SHP77 (cell line): ENCODE measurements around the gene TXNL4B.
A peak's percentile ranks its signal among the peaks of the same experiment; 100 is the strongest.
"Not testable (repeated sequence)": the region's sequence is repeated elsewhere in the genome, so short reads cannot be mapped to it uniquely, and the experiment has no call there.

Experiments
- DNase-seq, 2 experiments: peaks; one replicate each; lab custom pipeline; 2025; lab: John Stamatoyannopoulos, UW

Gene TXNL4B

DNA sequence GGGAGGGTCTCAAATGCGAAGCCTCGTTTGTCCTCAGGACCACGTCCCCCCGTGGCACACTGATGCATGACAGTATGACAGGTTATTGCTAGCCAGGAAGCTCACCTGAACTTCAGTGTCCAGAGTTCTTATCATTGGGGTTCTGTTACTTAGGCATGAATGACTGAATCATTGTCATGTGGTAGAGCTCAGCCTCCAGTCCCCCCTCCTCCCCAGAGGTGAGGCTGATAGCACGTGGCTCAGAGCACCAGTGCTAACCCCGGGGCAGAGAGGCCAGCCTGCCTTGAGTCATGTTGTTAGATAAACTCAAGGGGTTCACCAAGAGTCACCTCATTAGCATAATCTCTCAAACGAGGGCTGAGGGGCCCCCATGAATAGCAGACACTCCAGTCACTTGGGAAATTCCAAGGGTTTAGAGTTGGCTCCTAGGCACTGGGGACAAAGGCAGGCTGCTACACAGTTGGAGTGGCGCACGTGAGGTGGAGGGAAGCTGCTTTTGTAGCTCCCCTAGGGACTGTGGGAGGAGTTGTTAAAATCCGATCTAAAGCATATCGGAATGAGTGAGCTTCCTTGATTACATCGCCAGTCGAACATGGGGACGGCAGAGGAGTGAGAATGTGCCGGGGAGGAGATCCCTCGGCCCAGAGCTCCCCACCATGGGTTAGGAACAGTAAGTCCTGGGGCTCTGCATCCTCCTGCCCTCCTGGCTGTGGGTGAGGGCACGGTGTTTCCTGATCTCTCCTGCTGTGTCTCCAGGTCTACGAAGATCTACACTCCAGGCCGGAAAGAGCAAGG is 18.4 kb upstream of the TXNL4B start:
- DNase-seq = no peak

DNA sequence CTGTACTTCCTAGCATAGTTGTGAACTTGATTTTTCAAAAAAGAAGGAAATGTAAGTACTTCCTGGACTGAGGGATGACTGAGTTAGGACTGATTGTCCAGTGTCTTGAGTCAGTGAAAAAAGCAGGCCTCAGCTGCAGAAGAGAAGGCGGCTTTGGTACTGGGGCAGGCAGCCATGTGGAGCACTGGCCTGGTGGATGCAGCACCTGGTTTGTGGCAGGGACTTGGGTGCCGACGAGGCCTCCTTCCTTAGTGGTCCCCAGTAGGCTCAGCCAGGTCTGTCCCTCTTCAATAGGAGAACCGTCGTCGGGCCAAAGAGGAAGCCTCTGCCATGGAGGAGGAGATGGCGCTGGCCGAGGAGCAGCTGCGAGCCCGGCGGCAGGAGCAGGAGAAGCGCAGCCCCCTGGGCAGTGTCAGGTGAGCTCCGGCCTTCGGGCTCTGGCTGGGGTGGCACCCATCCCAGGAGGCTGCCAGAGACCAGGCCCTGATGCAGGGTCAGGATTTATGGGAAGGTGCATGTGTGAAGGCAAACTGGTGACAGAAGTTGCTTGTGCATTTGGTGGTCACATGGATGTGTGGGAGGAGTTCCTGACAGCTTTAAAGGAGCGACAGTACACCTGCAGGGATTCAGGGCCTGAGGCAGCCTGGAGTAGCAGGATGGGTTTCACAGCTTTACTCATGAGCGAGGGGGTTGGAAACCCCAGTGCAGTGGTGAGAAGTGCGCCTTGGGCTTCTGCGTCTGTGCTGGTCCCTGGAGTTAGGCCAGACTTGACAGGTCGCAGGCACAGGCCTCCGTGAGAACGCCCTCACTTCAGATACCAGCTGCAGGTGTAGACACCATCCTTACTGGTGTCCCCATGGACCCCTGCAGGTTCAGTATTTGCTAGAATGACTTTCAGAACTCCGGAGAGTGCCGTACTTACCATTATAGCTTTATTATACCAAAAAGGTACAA is 17.5 kb upstream of the TXNL4B start:
- DNase-seq = no peak

DNA sequence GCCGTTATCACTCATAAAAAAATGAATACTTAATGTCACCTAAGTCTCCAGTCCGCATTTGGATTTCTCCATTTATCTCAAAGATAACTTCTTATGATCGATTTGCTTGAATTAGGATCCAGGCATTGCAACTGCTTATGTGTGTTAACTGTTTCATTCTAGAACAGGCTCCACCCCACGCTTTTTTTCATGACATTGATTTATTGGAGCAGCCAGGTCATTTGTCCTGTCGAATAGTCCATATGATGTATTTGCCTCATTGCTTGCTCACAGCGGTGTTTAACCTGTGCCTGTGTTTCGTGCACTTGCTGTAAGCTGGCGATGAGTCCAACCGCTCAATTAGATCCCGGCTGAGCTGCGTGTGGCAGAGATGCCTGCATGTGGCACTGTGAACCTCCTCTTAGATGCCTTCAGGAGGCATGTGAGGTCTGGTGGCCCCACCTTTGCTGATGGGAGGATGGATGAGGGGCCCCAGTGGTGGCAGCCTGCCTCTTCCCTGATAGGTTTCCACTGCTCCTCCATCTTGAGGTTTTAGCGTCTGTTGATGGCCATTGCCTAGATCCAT is 16.6 kb upstream of the TXNL4B start:
- no peak for DNase-seq

DNA sequence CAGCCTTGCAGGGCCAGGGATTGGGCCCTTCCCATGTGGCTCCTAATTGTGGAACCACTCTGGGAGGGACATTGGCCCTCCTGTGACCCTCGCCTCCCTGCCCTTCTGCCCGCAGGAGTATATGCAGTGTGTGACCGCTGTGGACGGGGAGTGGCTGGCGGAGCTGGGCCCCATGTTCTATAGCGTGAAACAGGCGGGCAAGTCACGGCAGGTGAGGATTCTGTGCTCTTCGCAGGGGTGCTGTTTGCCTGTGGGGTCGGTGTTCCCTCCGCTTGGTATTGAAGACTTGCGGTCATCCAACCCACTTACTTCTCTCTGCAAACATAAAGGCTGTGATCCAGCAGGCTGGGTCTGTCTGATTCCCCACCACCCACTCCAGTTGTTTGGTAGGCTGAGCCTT is 15.9 kb upstream of the TXNL4B start:
- no peak for DNase-seq

DNA sequence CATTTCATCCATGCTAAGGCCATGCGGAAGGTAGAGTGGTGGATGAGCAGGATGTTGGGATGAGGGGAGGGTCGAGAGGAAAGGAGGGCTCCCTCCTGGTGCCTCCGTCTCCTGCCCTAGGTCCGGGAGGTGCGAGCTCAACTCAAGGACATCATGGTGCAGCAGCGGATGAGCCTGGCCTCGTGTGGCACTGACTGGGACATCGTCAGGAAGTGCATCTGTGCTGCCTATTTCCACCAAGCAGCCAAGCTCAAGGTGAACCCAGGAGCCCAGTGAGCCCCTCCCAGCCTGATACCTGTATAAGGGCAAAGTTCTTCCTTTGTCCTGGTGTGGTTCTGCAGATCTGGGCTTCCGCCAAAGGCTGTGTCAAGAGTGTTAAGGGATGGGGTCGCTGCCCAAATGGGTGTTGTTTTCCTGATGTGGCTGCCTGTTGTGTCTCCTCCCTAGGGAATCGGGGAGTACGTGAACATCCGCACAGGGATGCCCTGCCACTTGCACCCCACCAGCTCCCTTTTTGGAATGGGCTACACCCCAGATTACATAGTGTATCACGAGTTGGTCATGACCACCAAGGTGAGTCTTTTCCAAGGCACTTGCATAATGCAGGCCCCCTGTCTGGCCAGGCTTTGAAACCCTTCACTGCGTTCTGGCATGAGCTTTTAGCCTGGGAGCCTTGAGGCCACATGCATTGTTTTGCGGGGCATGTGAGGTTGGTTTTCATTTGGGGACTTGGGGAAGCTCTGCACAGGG is 15.1 kb upstream of the TXNL4B start:
- no peak for DNase-seq

DNA sequence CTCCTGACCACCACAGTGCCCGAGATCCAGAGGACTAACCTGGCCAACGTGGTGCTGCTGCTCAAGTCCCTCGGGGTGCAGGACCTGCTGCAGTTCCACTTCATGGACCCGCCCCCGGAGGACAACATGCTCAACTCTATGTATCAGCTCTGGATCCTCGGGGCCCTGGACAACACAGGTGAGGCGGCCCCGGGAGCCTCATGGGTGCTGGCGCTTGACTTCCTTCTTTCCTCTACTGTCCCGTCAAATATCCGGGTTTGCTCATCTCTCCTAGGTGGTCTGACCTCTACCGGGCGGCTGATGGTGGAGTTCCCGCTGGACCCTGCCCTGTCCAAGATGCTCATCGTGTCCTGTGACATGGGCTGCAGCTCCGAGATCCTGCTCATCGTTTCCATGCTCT is 14.0 kb upstream of the TXNL4B start:
- no peak for DNase-seq

DNA sequence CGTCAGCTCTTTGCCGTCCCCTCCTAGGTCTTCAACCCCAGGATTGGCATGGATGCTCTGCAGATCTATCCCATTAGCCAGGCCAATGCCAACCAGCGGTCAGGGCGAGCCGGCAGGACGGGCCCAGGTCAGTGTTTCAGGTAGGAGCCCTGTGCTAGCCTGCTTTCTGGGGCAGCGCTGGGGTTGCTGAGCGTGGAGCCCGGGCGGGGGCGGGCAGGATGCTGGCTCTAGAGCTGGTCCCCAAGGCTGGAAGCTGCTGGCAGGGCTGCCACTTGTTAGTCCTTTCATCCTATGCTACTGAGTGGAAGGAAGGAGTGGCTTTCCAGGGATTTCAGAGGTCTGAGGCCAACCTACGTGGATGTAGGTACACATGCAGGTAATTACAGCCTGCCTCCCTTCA is 12.6 kb upstream of the TXNL4B start:
- DNase-seq = no peak

DNA sequence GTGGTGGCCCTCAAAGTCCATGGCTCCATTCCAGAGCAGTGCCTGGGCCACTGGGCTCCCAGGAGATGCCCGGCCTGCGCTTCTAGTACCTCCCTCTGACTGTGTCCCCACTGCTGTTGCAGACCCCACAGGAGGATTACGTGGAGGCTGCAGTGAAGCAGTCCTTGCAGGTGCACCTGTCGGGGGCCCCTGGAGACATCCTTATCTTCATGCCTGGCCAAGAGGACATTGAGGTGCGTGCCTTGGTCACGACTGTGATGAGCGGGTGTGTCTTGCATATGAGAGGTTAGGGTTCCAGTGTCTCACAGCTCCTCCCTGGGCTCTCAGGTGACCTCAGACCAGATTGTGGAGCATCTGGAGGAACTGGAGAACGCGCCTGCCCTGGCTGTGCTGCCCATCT is 11.5 kb upstream of the TXNL4B start:
- DNase-seq = no peak

DNA sequence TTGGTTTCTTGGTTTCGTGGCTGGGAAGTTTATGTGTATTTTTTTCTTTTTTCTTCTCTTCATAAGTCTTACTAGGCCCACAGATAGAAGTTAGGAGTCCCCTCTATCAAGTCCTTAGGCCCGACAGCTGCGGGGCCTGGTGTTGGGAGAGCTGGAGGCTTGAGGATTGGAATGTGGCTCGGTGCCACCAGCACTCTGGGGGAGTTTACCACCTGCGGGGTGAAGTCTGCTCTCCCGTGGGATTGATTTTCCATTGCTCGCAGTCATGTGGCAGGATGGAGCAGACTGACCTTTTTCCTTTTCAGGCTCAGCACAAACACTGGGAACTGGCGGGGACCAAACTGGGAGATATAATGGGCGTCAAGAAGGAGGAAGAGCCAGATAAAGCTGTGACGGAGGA is 7.8 kb upstream of the TXNL4B start:
- no peak for DNase-seq

DNA sequence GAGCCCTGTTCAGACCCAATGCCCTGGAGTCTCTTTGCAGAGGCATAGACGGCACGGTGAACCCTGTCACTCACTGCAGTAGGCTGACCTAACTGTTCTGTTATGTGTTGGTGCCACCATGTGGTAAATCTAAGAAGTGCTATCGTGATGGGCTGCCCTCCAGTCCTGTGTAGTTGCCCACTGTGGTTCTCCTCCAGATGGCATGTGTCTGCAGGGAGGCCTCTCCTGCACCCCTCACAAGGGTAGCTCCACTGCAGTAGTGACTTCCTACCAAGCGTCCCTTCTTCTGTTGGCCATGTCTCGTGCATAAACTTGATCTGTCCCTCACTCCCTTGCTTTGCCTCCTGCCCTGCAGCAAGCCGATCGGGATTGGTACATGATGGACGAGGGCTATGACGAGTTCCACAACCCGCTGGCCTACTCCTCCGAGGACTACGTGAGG is 6.0 kb upstream of the TXNL4B start:
- DNase-seq = peak; percentile 23 to 53

DNA sequence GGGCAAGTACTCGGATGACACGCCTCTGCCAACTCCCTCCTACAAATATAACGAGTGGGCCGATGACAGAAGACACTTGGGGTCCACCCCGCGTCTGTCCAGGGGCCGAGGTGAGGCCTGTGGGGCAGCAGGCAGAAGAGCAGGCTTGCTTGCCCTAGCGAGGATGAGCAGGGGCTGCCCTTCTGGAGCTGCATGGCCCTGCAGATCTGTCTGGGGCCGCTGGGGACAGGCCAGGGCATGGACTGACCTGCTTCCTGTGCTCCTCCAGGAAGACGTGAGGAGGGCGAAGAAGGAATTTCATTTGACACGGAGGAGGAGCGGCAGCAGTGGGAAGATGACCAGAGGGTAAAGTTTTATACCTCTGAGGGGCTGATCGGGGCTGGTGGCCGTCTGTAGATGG is 5.5 kb upstream of the TXNL4B start:
- no peak for DNase-seq

DNA sequence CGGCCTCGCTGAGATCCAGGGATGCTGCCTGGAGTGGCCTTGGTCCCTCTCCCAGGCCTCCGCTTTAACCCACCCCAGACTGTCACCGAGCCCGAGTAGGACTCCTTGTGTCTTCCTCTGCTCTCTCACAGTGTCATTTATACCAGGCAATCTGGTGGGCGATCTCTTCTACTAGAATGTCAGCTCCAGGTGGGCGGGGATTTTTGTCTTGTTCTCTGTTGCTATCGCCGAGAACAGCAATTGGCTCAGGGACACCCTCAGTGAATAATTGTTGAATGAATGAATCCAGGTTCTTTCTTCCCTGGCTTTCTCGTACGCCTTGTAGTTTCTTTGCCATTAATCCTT is 818 bp upstream of the TXNL4B start:
- no peak for DNase-seq

DNA sequence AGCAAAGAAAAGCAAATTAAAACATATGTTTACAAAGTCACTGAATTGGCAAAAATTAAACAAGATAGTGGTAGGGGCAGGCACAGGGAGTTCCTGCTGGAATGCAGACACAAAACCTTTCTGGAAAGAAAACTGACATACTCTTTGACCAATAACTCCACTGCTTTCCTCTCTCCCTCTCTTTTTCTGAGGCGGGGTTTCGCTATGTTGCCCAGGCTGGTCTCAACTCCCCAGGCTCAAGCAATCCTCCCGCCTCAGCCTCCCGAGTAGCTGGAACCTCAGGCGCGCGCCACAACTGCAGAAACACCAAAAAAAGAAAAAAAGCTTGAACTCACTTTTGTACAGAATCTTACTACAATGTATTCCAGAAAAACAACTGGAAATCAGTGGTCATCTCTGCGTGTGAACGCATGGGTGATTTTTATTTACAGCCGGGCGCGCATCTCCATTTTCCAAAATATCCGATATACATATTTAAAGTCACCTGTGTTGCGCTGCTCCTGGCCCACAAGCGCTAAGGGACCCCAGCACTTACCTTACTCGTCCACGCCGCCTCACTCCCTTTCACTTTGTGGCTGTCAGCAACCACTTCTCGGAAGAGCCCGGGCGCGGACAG is 480 bp downstream of the TXNL4B start:
- DNase-seq = peak in 1 of 2 experiments; percentile 1

DNA sequence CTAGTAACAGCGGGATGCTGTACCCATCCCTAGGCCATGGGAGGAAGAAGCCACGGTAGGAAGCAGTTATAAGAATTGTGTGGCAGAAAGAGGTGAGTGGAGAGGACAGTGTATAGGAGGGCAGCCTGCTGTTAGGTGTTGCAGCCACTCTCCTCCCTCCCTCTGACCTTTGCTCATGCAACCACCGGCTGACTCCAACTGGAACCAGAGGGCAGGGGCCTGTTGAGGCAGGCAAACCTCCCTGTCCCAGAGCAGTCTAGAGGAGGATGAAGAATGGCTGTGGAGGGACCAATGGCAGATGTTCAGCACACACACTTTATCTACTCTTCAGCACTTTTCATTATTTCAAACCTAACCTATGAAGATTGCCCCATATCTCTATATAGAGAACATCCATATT is 2.2 kb downstream of the TXNL4B start:
- no peak for DNase-seq

DNA sequence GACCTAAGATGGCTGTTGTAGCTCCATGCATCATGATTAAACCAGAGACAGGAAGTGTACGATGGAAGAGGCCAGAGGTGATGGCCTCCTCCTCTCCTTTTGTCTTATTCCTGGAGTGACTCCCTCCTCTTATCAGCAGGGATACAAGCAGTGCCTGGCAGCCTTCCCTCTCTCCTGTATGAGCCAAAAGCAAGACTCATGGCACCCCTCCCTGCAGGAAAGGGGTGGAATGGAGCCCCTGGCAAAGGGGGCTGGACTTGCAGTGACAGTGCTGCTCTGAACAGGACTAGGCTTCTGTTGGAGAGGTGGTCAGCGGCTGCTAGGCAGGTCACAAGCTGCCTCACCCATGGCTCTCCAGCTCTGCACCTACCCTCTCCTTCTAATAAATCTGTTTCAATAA is 8.4 kb downstream of the TXNL4B start:
- DNase-seq = no peak

DNA sequence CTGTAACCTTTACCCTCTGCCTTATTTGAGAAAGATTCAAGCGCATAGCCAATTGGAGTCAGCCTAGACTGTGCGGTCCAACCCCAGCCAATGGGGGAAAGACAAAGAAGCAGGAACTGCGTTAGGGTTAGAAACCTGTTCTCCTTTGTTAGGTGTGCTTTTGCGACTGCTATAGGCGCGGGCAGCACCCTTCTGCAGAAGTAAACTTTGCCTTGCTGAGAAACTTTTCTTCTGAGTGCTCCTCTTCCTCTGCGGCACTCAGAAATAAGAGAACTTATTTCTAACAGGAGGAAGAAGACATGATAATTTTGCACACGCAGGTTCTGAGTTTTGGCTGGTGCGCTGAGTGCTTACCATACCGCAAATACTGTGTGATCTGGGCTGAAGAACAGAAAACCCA is 9.0 kb downstream of the TXNL4B start:
- no peak for DNase-seq

DNA sequence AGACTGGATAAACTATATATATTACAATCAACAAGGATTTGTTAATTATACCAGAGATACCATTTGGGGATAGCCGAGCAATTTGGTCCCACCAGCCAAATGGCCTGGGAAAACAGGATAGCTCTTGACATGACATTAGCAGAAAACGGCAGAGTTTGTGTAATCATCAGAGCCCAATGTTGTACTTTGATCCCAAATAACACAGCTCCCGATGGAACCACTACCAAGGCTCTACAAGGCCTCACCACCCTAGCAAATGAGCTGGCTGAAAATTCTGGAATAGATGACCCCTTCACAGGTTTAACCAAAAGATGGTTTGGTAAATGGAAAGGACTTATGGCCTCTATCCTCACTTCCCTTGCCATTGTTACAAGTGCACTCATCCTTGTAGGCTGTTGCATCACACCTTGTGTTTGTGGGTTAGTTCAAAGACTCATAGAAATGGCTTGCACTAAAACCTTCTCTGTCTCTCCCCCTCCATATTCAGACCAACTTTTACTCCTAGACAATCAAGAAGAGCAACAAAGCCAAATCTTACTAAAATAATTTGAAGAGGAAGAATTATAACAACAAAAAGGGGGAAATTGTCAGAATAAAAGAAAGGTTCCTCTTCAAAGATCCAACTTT is 9.5 kb downstream of the TXNL4B start:
- DNase-seq = no peak

DNA sequence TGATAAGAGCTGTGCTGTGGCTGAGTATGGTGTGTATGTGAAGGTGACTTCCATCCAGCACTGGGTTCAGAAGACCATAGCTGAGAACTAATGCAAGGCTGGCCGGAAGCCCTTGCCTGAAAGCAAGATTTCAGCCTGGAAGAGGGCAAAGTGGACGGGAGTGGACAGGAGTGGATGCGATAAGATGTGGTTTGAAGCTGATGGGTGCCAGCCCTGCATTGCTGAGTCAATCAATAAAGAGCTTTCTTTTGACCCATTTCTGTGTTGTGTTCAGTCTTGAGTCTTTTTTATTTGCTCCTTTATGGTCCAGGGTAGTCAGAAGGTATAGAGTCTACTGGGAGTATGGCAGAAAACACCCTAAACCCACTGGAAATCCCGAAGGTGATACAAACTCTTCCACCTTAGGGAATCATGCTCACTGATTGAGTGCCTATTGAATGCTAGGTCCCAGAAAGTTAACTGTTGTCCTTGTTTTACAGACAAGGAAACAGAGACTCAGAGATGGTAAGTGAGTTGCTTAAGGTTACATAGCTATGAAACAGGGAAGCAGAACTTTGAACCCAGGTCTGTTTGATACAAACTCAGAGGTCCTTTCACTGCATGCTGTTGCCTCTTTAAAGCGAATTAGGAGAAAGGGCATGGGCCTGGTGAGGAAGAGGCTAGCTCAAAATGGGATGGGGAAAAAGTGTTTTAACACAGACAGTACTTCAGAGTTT is 16.3 kb downstream of the TXNL4B start:
- DNase-seq = not testable (repeated sequence)

DNA sequence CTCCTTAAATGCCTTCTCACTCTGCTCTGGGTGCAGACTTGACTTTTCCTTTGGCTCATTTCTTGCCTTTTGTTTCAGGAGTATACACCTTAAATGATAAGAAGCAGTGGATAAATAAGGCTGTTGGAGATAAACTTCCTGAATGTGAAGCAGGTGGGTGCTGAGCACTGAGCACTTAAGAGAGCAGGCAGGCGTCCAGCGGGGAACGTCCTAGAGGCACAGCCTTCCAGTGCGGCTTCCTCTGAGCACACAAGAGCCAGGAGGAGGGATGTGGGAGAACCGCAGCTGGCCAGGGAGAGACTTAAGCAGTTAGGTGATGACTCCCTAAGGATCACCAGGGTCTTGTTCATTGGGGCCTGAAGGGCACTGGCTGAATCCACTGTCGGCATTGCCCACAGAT is 18.4 kb downstream of the TXNL4B start:
- not testable (repeated sequence) for DNase-seq

DNA sequence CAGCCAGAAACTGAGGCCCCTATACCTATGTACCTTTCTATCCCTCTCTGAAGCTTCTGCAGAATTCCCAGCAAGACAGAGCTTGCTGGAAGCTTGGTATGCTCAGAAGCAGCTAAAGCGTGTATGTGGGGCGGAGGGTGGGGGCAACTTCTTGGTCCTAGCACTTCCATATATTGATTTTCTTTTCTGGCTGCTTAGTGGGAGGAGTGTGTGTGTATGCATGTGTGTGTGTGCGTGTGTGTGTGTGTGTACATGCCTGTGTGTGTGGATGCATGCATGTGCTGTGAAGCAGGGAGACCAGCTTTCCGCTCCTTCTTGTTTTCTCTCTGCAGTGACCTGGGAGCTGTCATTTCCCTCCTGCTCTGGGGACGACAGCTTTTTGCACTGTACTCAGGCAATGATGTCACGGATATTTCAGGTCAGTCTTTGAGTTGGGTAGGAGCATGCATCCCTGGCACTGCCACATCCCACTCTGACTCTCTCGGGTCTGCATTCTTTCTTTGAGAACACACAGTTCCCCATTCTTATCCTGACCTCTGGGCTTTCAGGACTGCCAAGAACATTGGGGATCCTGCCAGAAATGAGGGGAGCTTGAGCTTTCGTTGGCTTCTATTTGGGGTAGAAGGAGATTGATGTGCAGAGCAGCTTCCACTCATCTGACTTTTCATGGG is 19.7 kb downstream of the TXNL4B start:
- DNase-seq = no peak
